A549 treated with GW870086 at 1 μM for 4 hours (cell line): Measurements from ENCODE around the gene GPR35. TPM values are rescaled to one million over a fixed set of nuclear protein-coding genes. Genes with fewer than 3 reads are reported as not detected.

Experiments used
- total RNA-seq: library from RNA; stranded (reverse); fragments of 200-300 nt; extraction: Qiagen RNA extraction; gene quantifications from 5 replicates; pipeline ENCODE4 v1.2.3, GENCODE V29; 2022; ENCODE audit warnings: low read depth

The GPR35 gene, protein sequence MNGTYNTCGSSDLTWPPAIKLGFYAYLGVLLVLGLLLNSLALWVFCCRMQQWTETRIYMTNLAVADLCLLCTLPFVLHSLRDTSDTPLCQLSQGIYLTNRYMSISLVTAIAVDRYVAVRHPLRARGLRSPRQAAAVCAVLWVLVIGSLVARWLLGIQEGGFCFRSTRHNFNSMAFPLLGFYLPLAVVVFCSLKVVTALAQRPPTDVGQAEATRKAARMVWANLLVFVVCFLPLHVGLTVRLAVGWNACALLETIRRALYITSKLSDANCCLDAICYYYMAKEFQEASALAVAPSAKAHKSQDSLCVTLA
- 0.62 to 1.0 TPM (median 0.71 TPM) in 5 replicates for total RNA-seq

GRCh38 chr2:240624950-240625621, at the start of gene GPR35:
GPR35 (plus strand) TSS chr2:240625480; CDS start chr2:240629953, 4,473 bp downstream.

DNA sequence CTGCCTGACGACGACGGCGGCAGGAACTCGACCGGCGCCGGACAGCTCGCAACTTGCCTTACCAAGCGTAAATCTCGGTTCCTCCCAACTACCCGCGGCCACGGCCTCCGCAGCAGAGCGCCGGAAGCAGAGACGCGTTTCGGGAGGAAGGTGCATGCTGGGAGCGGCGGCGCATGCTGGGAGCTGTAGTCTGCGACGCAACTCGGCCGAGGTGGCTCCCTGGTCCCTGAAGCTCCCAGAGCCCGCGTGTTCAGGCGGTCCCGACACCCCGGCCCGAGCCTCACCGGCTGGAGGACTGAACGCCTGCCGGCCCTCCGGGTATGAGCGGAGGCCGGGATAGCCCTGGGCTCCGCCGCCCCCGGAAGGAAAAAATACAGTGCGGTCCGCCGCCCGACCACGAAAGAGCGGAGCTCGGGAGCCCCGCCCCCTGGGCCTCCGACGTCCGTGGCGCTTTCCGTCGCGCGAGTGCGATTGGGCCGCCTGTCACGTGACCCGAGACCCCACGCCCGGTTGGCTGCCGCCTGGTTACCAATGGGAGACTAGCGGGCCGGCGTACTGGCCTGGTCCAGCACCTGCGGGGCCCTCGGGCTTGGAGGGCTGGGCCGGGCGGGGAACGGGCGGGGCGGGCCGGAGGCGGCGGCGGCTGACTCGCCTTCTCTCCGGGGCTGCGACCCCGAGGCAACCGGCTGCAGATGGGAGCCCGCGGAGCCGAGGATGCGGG, 38.9 kb upstream of the GPR35 start, which contains the start of gene CAPN10:
Gene CAPN10, plus strand, starts transcription at position 537 of the 721 bp plus-strand sequence. Its CDS starts 178 bp downstream, at position 715.

Other genes starting within 250 kb of the GPR35 start
- 159 to 236 TPM (median 226 TPM) in 5 replicates for gene GPC1, start 189.8 kb upstream of the GPR35 start, total RNA-seq
- 9.7 to 12.7 TPM (median 10.5 TPM) in 5 replicates for gene ANKMY1, start 67.5 kb upstream of the GPR35 start, total RNA-seq
- gene DUSP28, start 65.1 kb upstream of the GPR35 start, total RNA-seq: 5.7 to 9.4 TPM (median 7.5 TPM) in 5 replicates
- gene RNPEPL1, start 57.0 kb upstream of the GPR35 start, total RNA-seq: 44.0 to 66.8 TPM (median 61.7 TPM) in 5 replicates
- gene CAPN10, start 38.7 kb upstream of the GPR35 start, total RNA-seq: 15.8 to 25.9 TPM (median 24.4 TPM) in 5 replicates
- gene AQP12B, start 57.4 kb downstream of the GPR35 start, total RNA-seq: not detected in 5 replicates
- not detected in 5 replicates for gene AQP12A, start 66.4 kb downstream of the GPR35 start, total RNA-seq
- 0.48 to 1.3 TPM (median 0.83 TPM) in 5 replicates for gene KIF1A, start 194.7 kb downstream of the GPR35 start, total RNA-seq
- not detected in 5 replicates for gene AGXT, start 243.3 kb downstream of the GPR35 start, total RNA-seq